ENCODE data around the gene ALAD.

GRCh38 chr9:113350107-113350661, 50.9 kb downstream of the ALAD start:
- TF ChIP-seq CTCF (conservative IDR thresholded peaks at IDR 0.05 in 1 of 2, IDR thresholded peaks at IDR 0.05 in 1 of 2; ENCODE audit: extremely low read depth in 1 of 2, insufficient read depth in 1 of 2, low read depth in 1 of 2, low read length in 2 of 2) = no peak
- TF ChIP-seq EZH2 (IDR thresholded peaks at IDR 0.05; ENCODE audit: borderline replicate concordance, low read length) = peak; percentile 62
